Neural cell (in vitro differentiated cells): ENCODE data around the gene NKD2. TPM values are rescaled to one million over a fixed set of nuclear protein-coding genes. Genes with fewer than 3 reads are reported as not detected.

ENCODE experiments used
- H2AFZ ChIP-seq: fragments of 200-600, 300-800 bp; sonication (generic), shearing (Covaris generic); 2 replicates; pipeline ENCODE4 v1.6.0; 2014; ENCODE audit warnings: low read depth, mild to moderate bottlenecking, antibody characterized with exemption, low read length, moderate library complexity
- H3F3A ChIP-seq: fragments of 200-600 bp; shearing (Covaris generic); 2 replicates; pipeline ENCODE4 v1.6.1; 2016; ENCODE audit warnings: mild to moderate bottlenecking, moderate library complexity, mixed read lengths, antibody characterized with exemption, low read length; ENCODE audit not compliant: insufficient read depth, poor library complexity, severe bottlenecking
- H3K27ac ChIP-seq: fragments of 200-600, 300-800 bp; sonication (generic), shearing (Covaris generic); 2 replicates; pipeline ENCODE4 v1.5.1; 2014; ENCODE audit warnings: mild to moderate bottlenecking, low read length, moderate library complexity
- H3K27me3 ChIP-seq: fragments of 300-800, 200-600 bp; sonication (generic), shearing (Covaris generic); 2 replicates; pipeline ENCODE4 v1.6.0; 2014; ENCODE audit warnings: mild to moderate bottlenecking, low read depth, low read length, moderate library complexity; ENCODE audit not compliant: insufficient read depth
- H3K36me3 ChIP-seq: fragments of 300-800, 200-600 bp; sonication (generic), shearing (Covaris generic); 2 replicates; pipeline ENCODE4 v1.5.1; 2014; ENCODE audit warnings: mild to moderate bottlenecking, antibody characterized with exemption, low read length, moderate library complexity; ENCODE audit not compliant: insufficient read depth
- H3K4me2 ChIP-seq: fragments of 300-800, 200-600 bp; sonication (generic), shearing (Covaris generic); 2 replicates; pipeline ENCODE4 v1.6.0; 2014; ENCODE audit warnings: mild to moderate bottlenecking, low read length
- H3K4me3 ChIP-seq: fragments of 300-800, 200-600 bp; sonication (generic), shearing (Covaris generic); 2 replicates; pipeline ENCODE4 v1.5.1; 2014; ENCODE audit warnings: mild to moderate bottlenecking, low read length, moderate library complexity
- H3K79me2 ChIP-seq: fragments of 200-600 bp; shearing (Covaris generic); replicated peaks from 2 replicates; pipeline ENCODE4 v1.6.0; 2014; ENCODE audit warnings: mild to moderate bottlenecking, low read length, moderate library complexity; ENCODE audit not compliant: insufficient read depth
- H3K9ac ChIP-seq: fragments of 300-800, 200-600 bp; sonication (generic), shearing (Covaris generic); 2 replicates; pipeline ENCODE4 v1.6.1; 2016; ENCODE audit warnings: mild to moderate bottlenecking, low read length, mixed read lengths
- H3K9me2 ChIP-seq: fragments of 200-600 bp; shearing (Covaris generic); 2 replicates; pipeline ENCODE4 v1.6.1; 2016; ENCODE audit warnings: mild to moderate bottlenecking, low read length, mixed read lengths; ENCODE audit not compliant: insufficient read depth
- H3K9me3 ChIP-seq: fragments of 200-600, 300-800 bp; sonication (generic), shearing (Covaris generic); 2 replicates; pipeline ENCODE4 v1.6.1; 2016; ENCODE audit warnings: mild to moderate bottlenecking, mixed run types, low read length, moderate library complexity, mixed read lengths
- H4K20me1 ChIP-seq: fragments of 200-600 bp; shearing (Covaris generic); 2 replicates; pipeline ENCODE4 v1.6.1; 2016; ENCODE audit warnings: mild to moderate bottlenecking, mixed run types; ENCODE audit not compliant: insufficient read depth
- EP300 ChIP-seq: fragments of 450-650 bp; conservative IDR thresholded peaks from 2 replicates; pipeline ENCODE4 v1.6.1; 2014; ENCODE audit warnings: antibody characterized with exemption, mild to moderate bottlenecking, moderate library complexity; ENCODE audit not compliant: poor library complexity, severe bottlenecking
- EZH2 ChIP-seq: fragments of 200-600, 300-800 bp; shearing (Covaris generic), sonication (generic); IDR thresholded peaks from 2 replicates; pipeline ENCODE4 v1.6.1; 2014; ENCODE audit warnings: antibody characterized with exemption, low read length, borderline replicate concordance, mild to moderate bottlenecking; ENCODE audit not compliant: insufficient read depth, poor library complexity, severe bottlenecking
- MXI1 ChIP-seq: fragments of 450-650 bp; conservative IDR thresholded peaks from 2 replicates; pipeline ENCODE4 v1.6.1; 2014; ENCODE audit warnings: antibody characterized with exemption, mild to moderate bottlenecking; ENCODE audit not compliant: poor library complexity, severe bottlenecking
- POLR2AphosphoS5 ChIP-seq: IDR thresholded peaks from 2 replicates; pipeline ENCODE4 v1.6.1; 2012
- RAD21 ChIP-seq: fragments of 450-650 bp; conservative IDR thresholded peaks from 2 replicates; pipeline ENCODE4 v1.6.1; 2014; ENCODE audit warnings: antibody characterized with exemption, mild to moderate bottlenecking, moderate library complexity
- REST ChIP-seq: IDR thresholded peaks from 2 replicates; pipeline ENCODE4 v1.6.1; 2012; ENCODE audit warnings: borderline replicate concordance
- SMC3 ChIP-seq: fragments of 450-650 bp; conservative IDR thresholded peaks from 2 replicates; pipeline ENCODE4 v1.6.1; 2014; ENCODE audit warnings: antibody characterized with exemption, mild to moderate bottlenecking, moderate library complexity; ENCODE audit not compliant: poor library complexity
- TAF1 ChIP-seq: IDR thresholded peaks from 2 replicates; pipeline ENCODE4 v1.6.1; 2012; ENCODE audit warnings: low read depth
- polyA plus RNA-seq: library from polyadenylated mRNA; depleted of rRNA; stranded (reverse); fragments of >200 nt; gene quantifications from 2 replicates; pipeline ENCODE4 v1.2.3, GENCODE V29; 2014
- TF ChIP-seq, protein P1 (sequence below): fragments of 450-650 bp; IDR thresholded peaks from 2 replicates; pipeline ENCODE4 v1.5.1; 2014; ENCODE audit warnings: antibody characterized with exemption, mild to moderate bottlenecking, moderate library complexity; ENCODE audit not compliant: poor library complexity, severe bottlenecking

Gene NKD2
- polyA plus RNA-seq, 1 donor from 2014 or later = 7.2 TPM

- H3K27ac ChIP-seq = no peak overlapping the region
- no peak overlapping the region for H3K9ac ChIP-seq
- H3K27me3 ChIP-seq = no peaks in the 10 kb centered on the region
- H3K9me3 ChIP-seq = no peaks in the 10 kb centered on the region
- TF ChIP-seq TAF1 = no peak
- no peak for TF ChIP-seq EP300
- TF ChIP-seq, protein P1, sequence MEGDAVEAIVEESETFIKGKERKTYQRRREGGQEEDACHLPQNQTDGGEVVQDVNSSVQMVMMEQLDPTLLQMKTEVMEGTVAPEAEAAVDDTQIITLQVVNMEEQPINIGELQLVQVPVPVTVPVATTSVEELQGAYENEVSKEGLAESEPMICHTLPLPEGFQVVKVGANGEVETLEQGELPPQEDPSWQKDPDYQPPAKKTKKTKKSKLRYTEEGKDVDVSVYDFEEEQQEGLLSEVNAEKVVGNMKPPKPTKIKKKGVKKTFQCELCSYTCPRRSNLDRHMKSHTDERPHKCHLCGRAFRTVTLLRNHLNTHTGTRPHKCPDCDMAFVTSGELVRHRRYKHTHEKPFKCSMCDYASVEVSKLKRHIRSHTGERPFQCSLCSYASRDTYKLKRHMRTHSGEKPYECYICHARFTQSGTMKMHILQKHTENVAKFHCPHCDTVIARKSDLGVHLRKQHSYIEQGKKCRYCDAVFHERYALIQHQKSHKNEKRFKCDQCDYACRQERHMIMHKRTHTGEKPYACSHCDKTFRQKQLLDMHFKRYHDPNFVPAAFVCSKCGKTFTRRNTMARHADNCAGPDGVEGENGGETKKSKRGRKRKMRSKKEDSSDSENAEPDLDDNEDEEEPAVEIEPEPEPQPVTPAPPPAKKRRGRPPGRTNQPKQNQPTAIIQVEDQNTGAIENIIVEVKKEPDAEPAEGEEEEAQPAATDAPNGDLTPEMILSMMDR = no peak
- TF ChIP-seq RAD21 = no peak
- TF ChIP-seq SMC3 = no peak
- TF ChIP-seq REST = no peak
- TF ChIP-seq EZH2 = no peak
- TF ChIP-seq MXI1 = no peak
- no peak for TF ChIP-seq POLR2AphosphoS5
- no peak overlapping the region for H2AFZ ChIP-seq
- H3K36me3 ChIP-seq = no peaks in the 10 kb centered on the region
- H4K20me1 ChIP-seq = no peaks in the 10 kb centered on the region
- no peak overlapping the region for H3K4me3 ChIP-seq
- H3F3A ChIP-seq = no peaks in the 10 kb centered on the region
- H3K79me2 ChIP-seq = no peaks in the 10 kb centered on the region
- H3K4me2 ChIP-seq = no peak overlapping the region
- no peaks in the 10 kb centered on the region for H3K9me2 ChIP-seq
Measured at GRCh38 chr5:961711-962240, 46.8 kb upstream of the NKD2 start.

DNA sequence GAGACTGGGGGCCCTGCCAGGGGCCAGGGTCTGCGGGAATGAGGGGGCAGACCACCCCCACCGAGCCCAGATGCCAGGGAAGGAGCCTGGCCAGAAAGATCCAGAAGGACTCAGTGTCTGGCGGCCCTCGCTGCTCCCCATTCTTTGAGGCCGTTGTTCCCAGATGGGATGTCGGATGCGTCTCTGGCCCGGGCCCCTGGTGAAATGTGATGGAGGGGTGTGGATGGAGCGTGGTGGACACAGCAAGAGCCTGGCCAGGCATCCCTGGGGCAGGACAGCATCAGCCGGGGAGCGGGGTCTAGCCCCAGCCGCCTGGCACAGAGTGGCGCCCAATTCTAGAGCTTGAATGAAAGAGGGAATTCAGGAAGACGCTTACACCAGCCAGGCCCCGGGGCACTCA is 46.2 kb upstream of the NKD2 start:
- Histone ChIP-seq H3K27me3 (no peaks in the 10 kb centered on the region), H3K9me3 (no peaks in the 10 kb centered on the region), H3K36me3 (no peaks in the 10 kb centered on the region), H3K9ac (no peak overlapping the region), H3K4me2 (no peak overlapping the region), H3K9me2 (no peaks in the 10 kb centered on the region), H3F3A (no peaks in the 10 kb centered on the region), H4K20me1 (no peaks in the 10 kb centered on the region), H2AFZ (no peak overlapping the region), H3K79me2 (no peaks in the 10 kb centered on the region), H3K27ac (no peak overlapping the region), H3K4me3 (no peak overlapping the region)
- no peak for TF ChIP-seq EZH2
- TF ChIP-seq SMC3 = no peak
- no peak for TF ChIP-seq MXI1
- TF ChIP-seq REST = no peak
- TF ChIP-seq TAF1 = no peak
- TF ChIP-seq, protein P1 = no peak
- TF ChIP-seq POLR2AphosphoS5 = no peak
- no peak for TF ChIP-seq RAD21
- TF ChIP-seq EP300 = no peak
